NK-92 (cell line): ENCODE measurements around the gene SEPTIN12.

Source experiments
- DNase-seq: peaks from one replicate; lab custom pipeline; 2025; ENCODE audit not compliant: unreplicated experiment; lab: John Stamatoyannopoulos, UW

Gene SEPTIN12

GRCh38 chr16:4803401-4803844 lies 15.3 kb upstream of the SEPTIN12 start:
- no peak for DNase-seq

DNA sequence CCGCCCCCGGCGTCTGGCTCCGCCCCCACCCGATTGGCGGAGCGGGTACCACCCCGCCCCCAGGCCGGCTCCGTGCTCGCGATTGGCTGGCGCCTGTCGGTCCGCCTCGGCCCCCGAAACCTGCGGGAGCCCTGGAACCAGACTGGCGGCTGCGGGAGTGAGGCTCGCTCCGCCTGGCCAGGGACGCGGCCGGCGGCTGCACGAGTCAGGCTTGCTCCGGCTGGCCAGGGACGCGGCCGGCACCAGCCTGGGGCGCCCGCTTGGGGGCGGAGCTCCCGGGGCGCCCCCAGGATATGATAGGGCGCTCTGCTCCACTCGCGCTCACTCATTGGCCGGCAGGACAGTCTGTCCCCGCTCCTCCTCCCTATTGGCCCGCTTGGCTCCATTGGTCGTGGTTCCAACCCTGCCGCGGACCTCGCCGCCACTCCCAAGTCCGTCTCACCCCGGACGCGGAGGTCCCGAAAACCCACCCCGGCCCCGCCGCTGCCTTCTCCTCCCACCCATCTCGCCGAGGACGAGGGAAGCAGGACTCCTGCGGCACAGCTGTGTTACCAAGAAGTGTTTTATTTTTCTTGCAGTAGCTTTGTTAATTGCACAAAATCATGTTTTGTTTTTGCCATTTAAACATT lies 14.6 kb upstream of the SEPTIN12 start:
- DNase-seq = no peak

DNA sequence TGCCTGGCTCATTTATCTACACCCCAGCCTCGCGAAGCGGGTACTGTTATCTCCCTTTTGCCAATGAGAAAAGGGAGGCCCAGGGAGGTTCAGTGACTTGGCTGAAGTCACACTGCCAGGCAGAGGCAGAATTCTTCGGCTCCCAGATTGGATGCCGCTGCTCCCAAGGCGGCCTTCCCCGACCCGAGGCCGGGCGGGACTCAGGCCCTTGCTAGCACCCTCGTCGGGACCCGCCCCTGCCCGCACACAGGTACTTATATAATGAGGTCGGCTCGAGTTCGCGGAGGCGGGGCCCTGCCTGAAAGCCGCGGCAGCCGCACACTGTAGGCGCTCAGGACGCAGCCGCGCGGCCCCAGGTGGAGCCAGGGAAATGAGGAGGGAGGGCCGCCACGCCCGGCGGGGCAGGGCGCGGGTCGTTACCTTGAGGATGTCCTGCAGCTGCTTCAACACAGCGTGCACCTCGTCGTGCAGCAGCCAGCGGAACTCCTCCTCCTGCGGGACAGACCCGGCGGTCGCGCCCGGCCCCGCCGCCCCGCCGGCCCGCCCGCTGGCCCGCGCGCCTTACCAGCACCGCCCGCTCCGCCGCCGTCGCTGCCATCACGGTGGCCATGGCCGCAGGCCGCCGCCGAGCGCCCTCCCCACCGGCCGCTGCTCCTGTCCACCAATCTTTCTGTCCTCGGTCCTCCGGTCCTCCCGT lies 14.0 kb upstream of the SEPTIN12 start, which contains the start of gene ROGDI:
Gene ROGDI, minus strand, starts transcription at position 672 of the 697 bp plus-strand sequence. Its CDS starts 62 bp downstream, at position 610.
- DNase-seq = no peak

GRCh38 chr16:4801051-4801961 lies 13.2 kb upstream of the SEPTIN12 start:
- DNase-seq = no peak

GRCh38 chr16:4800290-4801041 lies 12.3 kb upstream of the SEPTIN12 start:
- no peak for DNase-seq

DNA sequence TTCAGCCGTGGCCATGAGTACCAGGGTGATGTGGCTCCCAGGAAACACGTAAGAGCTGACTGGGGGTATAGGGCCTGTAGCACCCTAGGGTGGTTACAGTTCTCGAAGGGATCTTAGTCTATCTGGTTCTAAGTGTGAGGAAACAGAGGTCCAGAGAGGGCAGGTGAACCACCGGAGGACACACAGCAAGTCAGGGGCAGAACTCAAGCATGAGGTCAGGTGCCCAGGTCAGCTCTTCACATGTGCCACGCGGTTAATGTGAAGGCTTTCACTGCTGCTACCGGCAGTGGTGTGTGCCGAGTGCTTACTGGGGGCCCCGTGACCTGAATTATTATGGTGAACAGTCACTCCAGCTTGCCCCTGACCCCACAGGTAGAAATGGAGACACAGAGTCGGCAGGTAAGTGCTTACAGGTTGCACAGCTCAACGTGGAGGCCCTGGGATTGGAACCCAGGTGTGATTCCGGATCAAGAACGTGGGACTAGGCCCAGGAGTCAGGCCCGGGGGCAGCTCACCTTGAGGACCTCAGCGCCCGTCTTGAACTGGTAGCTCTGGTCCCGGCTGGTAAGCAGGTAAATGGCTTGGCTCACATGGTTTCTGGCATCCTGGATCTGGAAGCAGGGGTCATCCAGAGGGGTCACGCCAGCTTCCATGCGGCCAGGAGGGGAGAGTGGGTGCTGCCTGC lies 11.2 kb upstream of the SEPTIN12 start:
- no peak for DNase-seq

- no peak for DNase-seq
Measured at GRCh38 chr16:4798456-4798855, 10.3 kb upstream of the SEPTIN12 start.

- DNase-seq = no peak
Measured at GRCh38 chr16:4797805-4798252, 9.7 kb upstream of the SEPTIN12 start.

DNA sequence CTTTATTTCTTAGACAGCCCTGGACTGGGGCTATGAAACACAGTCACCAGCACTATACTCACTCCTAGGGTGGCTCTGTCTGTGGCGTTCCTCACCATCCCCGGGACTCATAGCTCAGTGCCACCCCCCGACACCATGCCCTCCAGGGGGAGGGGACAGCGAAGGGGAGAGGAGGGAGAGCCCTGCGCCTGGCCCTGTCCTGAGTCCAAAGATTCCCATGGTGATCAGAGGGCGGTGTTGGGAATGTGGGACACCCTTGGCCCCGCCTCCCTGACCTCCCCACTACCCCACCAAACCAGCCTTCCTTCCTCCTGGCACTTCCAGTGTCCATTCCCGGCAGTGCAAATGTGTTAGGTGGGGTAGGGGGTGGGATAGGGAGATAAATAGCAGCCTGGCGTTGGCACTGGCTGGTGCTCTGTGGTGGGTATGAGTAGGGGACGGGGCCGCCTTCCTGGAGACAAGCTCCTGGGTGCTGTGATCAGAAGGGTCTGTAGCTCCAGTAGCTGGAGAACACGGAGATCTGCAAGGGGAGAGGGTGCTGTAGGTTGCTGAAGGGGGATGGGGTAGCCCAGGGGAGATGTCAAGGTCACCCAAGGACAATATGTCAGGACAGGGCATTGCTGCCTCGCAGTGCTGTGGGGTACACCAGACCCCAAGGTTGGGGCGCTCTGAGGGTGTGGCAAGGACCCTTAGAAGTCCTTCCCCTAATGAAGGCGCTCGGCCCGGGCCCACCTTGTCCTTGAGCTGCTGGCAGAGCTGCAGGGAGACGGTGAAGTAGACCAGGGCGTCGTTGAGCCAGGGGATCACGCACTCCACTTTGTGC lies 9.0 kb upstream of the SEPTIN12 start:
- DNase-seq = no peak

DNA sequence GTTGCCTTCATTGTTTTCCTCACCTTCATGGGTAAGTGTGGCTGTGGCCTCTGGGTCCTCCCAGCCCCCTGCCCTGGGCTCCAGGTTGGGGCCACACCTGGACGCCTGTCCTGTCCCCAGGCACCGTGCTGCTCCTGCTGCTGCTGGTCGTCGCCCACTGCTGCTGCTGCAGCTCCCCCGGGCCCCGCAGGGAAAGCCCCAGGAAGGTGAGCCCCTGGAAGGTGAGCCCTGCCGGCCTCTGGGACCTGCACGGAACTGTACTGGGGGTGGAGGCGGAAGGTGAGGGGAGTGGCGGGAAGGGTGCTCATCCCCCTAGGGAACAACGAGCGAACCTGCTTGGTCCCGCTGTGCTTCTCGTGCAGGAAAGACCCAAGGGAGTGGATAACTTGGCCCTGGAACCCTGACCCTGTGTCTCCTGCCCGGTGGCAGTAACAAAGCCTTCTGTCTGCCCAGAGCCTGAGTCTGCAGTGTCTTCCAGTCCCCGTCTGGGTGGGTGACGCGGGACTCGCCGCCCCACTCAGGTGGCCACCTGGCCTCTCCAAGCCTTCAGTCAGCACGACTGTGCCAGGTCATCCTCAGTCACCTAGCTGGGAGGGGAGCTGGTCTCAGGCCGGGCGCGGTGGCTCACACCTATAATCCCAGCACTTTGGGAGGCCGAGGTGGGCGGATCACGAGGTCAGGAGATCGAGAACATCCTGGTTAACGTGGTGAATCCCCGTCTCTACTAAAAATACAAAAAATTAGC lies 7.9 kb upstream of the SEPTIN12 start:
- no peak for DNase-seq

GRCh38 chr16:4795181-4795827 lies 7.2 kb upstream of the SEPTIN12 start, which contains the start of gene SMIM22:
SMIM22 (plus strand) TSS chr16:4795369; CDS start chr16:4795735, 366 bp downstream.
- DNase-seq = no peak

- no peak for DNase-seq
Measured at GRCh38 chr16:4792951-4793513, 4.9 kb upstream of the SEPTIN12 start.

DNA sequence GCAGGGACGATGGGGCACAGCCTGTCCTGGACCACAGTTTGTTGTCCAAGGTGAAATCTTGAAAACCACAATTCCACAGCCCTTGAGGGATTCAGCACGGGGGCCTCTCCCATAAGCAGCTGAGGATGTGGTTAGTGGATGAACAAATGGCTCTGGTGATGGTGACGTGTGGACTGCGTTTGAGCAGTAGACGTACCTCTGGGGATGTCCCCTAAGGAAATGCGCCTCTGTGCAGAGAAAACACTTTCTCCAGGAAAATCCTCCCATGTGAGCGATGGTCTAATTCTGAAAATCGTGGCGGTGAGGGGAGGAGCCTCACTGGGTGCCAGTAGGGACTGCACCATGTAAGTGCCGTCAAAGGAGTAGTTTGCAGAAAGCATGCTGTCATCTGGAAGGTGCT lies 2.7 kb upstream of the SEPTIN12 start:
- no peak for DNase-seq

DNA sequence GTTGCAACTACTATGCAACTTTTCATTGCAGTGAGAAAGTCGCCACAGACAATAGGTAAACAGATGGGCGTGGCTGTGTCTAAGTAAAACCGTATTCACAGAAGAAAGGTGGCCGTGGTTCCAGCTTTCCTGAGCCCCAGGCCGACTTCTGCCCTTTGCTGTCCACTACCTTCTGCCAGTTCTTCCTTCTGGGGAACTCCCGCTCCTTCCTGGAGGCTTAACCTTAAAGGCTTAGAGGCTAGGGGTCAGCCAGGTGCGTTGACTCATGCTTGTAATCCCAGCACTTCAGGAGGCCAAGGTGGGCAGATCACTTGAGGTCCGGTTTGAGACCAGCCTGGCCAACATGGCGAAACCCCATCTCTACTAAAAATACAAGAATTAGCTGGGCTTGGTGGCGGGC lies 2.1 kb upstream of the SEPTIN12 start:
- no peak for DNase-seq

DNA sequence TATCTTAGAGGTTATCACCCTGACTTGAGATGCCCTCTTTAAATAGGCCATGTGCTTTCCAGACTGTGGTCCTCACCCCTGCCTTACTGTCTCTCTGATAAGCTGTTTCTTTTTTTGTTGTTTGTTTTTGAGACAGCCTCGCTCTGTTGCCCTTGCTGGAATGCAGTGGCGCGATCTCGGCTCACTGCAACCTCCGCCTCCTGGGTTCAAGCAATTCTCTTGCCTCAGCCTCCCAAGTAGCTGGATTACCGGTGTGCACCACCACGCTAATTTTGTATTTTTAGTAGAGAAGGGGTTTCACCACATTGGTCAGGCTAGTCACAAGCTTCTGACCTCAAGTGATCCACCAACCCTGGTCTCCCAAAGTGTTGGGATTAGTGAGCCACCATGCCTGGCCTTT lies 765 bp upstream of the SEPTIN12 start:
- no peak for DNase-seq

DNA sequence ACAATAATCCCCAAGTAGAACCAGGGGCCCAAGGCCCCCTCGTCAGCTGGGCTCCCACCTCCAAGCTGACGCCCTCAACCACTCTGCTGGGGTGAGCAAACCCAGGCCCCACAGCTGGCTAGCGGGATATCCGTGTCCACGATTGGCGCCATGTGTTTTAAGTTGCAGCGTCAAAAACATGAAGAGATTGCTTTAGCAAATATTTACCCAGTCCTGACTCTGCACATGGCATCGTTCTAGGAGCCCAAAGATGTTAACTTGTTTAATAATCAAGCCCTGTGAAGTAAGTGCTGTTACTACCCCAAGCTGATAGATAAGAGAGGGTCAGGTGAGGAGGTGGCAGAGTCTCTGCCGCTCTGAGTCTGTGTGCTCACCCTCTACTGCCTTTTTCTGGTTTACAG lies 344 bp upstream of the SEPTIN12 start:
- no peak for DNase-seq

DNA sequence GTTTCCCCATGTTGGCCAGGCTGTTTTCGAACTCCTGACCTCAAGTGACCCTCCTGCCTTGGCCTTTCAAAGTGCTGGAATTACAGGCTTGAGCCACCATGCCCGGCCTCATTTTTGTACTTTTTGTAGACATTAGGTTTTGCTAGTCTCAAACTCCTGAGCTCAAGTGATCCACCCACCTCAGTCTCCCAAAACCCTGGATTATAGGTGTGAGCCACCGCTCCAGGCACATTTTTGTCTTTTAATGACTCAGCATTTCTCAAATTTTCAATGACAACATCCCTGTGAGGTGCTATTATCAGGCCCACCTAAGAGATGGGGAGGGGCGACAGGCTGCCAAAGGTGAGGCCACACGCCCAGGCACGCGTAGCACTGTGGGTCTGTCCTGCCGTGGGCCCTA lies 1.1 kb downstream of the SEPTIN12 start:
- DNase-seq = no peak
